PC-3 (cell line): ENCODE data around the gene SLC25A2.

ENCODE experiments used
- EZH2 ChIP-seq: fragments of 300-600 bp; sonication (generic); IDR thresholded peaks from one replicate; pipeline ENCODE4 v1.6.1; 2017; ENCODE audit warnings: antibody characterized with exemption, mild to moderate bottlenecking, low read length; ENCODE audit not compliant: unreplicated experiment
- TF ChIP-seq, protein P1 (sequence below): fragments of 300-600 bp; sonication (generic); conservative IDR thresholded peaks from 2 replicates; pipeline ENCODE4 v1.5.1; 2017; ENCODE audit warnings: antibody characterized with exemption, low read depth, mild to moderate bottlenecking, low read length

DNA sequence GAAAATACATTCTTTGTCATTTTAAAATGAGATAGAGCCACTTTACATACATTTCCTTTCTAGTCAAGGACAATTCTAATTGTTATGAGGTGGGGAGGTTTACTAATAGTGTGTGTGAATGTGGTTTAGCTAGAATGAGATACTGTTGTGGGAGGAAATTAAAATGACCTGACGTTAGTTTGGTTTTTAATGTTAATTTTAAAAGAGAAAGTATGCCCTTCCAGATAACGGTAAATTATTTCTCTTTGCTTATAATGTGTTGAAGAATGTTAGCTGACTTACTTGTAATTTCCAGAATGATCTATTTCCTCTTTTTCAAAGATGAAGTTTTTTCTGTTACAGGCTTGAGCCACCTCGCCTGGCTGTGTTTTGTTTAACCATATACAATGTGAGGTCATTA lies 18.4 kb upstream of the SLC25A2 start:
- TF ChIP-seq, protein P1, sequence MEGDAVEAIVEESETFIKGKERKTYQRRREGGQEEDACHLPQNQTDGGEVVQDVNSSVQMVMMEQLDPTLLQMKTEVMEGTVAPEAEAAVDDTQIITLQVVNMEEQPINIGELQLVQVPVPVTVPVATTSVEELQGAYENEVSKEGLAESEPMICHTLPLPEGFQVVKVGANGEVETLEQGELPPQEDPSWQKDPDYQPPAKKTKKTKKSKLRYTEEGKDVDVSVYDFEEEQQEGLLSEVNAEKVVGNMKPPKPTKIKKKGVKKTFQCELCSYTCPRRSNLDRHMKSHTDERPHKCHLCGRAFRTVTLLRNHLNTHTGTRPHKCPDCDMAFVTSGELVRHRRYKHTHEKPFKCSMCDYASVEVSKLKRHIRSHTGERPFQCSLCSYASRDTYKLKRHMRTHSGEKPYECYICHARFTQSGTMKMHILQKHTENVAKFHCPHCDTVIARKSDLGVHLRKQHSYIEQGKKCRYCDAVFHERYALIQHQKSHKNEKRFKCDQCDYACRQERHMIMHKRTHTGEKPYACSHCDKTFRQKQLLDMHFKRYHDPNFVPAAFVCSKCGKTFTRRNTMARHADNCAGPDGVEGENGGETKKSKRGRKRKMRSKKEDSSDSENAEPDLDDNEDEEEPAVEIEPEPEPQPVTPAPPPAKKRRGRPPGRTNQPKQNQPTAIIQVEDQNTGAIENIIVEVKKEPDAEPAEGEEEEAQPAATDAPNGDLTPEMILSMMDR = no peak
- TF ChIP-seq EZH2 = no peak
